Spleen (tissue), 7 donors: ENCODE measurements around the gene PYGB.

Experiments
- POLR2A ChIP-seq, 3 donors: fragments of 450-650 bp; IDR thresholded peaks; one replicate each; pipeline ENCODE4 v1.5.1; 2017; ENCODE audit warnings: antibody characterized with exemption in 3 of 3, mild to moderate bottlenecking in 1 of 3
- TF ChIP-seq, protein P1 (sequence below), 11 experiments: fragments of 200-600 bp in 7 of 11; fragments of 450-650 bp in 4 of 11; sonication (generic) in 4 of 11; IDR thresholded peaks in 8 of 11; conservative IDR thresholded peaks in 3 of 11; 1 replicate in 7 of 11; 2 replicates in 4 of 11; pipeline versions ENCODE4 v1.4.0 to v1.8.0; 2016 to 2021; ENCODE audit warnings: antibody characterized with exemption in 11 of 11, inconsistent platforms in 4 of 11, mild to moderate bottlenecking in 1 of 11
- donor health status: DM: no; HTN: no; CAD: no; lungs with moderate emphysema.
- donor health status: DM: no; HTN: no; CAD: no.
- donor health status: DM: no; HTN: no; CAD: no.

DNA sequence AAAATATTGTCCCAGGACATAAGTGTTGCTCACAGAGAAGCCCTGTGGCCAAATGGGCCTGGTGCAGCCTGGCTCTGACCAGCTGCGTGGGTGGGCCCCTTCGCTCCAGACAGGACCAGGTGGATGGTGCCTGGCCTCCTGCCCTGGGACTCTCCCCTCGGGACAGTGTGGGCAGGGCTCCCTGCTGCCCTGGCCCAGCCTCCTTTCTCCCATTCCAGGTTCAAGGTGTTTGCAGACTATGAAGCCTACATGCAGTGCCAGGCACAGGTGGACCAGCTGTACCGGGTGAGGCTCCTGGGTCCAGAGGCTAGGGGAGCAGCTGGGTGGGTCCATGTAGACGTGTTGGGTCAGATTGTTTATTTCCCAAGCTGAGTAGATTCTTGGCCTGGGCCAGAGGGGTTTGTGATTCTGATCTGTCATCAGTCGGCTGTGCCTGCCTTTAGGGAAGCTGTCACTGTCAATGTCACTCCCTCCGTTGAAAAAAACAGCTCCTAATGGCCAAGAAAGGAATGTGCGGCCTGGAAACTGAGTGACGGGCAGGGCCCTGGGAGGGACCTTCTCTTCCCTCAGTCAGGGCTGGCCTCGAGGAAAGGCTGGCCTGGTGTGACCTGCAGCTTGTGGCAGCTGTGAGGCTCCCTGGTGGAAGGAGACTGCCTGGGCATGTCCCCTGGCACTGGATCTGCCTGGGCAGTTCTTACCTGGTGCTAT, 47.7 kb downstream of the PYGB start:
- TF ChIP-seq, protein P1, sequence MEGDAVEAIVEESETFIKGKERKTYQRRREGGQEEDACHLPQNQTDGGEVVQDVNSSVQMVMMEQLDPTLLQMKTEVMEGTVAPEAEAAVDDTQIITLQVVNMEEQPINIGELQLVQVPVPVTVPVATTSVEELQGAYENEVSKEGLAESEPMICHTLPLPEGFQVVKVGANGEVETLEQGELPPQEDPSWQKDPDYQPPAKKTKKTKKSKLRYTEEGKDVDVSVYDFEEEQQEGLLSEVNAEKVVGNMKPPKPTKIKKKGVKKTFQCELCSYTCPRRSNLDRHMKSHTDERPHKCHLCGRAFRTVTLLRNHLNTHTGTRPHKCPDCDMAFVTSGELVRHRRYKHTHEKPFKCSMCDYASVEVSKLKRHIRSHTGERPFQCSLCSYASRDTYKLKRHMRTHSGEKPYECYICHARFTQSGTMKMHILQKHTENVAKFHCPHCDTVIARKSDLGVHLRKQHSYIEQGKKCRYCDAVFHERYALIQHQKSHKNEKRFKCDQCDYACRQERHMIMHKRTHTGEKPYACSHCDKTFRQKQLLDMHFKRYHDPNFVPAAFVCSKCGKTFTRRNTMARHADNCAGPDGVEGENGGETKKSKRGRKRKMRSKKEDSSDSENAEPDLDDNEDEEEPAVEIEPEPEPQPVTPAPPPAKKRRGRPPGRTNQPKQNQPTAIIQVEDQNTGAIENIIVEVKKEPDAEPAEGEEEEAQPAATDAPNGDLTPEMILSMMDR (IDR thresholded peaks at IDR 0.05 in 8 of 11, conservative IDR thresholded peaks at IDR 0.05 in 3 of 11), result no peak
- no peak for TF ChIP-seq POLR2A (IDR thresholded peaks at IDR 0.05)
